G401 (cell line): Measurements from ENCODE around the gene PDIK1L. TPM values are rescaled to one million over a fixed set of nuclear protein-coding genes. Genes with fewer than 3 reads are reported as not detected.
A peak's percentile ranks its signal among the peaks of the same experiment; 100 is the strongest.

Experiments
- DNase-seq: peaks from one replicate; pipeline ENCODE4 v3.0.0-alpha.2; 2015; ENCODE audit warnings: low spot score
- in situ Hi-C: cut with HindIII; loops from 2 replicates; pipeline ENCODE4 v1.10.0; 2016; ENCODE audit warnings: low sequenced_read_pairs, mixed read lengths
- total RNA-seq: library from RNA; depleted of rRNA; stranded (reverse); fragments of >200 nt; shearing (Covaris generic); gene quantifications from 2 replicates; pipeline ENCODE4 v1.2.3, GENCODE V29; 2014; rRNA removed

The PDIK1L gene
- total RNA-seq = 5.4 and 7.1 TPM in 2 replicates

GRCh38 chr1:26111530-26112406 is at the start of gene PDIK1L:
PDIK1L (plus strand) TSS chr1:26111824; CDS start chr1:26114309, 2,485 bp downstream.
- DNase-seq = peak; percentile 90
- in situ Hi-C loops = no loop called here

- in situ Hi-C loops = no loop called here
- DNase-seq = no peak
These were observed 47.1 kb upstream of the PDIK1L start for GRCh38 chr1:26064553-26064952.

- in situ Hi-C loops = no loop called here
- no peak for DNase-seq
These were observed 45.5 kb upstream of the PDIK1L start for GRCh38 chr1:26066160-26066559.

- no peak for DNase-seq
- in situ Hi-C loops = no loop called here
These were observed 44.8 kb upstream of the PDIK1L start for GRCh38 chr1:26066857-26067256.

- in situ Hi-C loops = no loop called here
- DNase-seq = no peak
These were observed 44.2 kb upstream of the PDIK1L start, which contains the start of gene TRIM63 for GRCh38 chr1:26067432-26067911. TRIM63 (minus strand) TSS chr1:26067630; CDS start chr1:26067494, 136 bp downstream.

GRCh38 chr1:26069941-26070295 is 41.7 kb upstream of the PDIK1L start:
- no peak for DNase-seq
- in situ Hi-C loops = no loop called here

GRCh38 chr1:26070296-26070962 is 41.2 kb upstream of the PDIK1L start:
- in situ Hi-C loops = no loop called here
- DNase-seq = no peak

- in situ Hi-C loops = no loop called here
- DNase-seq = no peak
These were observed 40.7 kb upstream of the PDIK1L start for GRCh38 chr1:26070963-26071342.

- no peak for DNase-seq
- in situ Hi-C loops = no loop called here
These were observed 39.3 kb upstream of the PDIK1L start for GRCh38 chr1:26072305-26072704.

GRCh38 chr1:26075421-26076144 is 36.0 kb upstream of the PDIK1L start:
- in situ Hi-C loops = no loop called here
- no peak for DNase-seq

GRCh38 chr1:26077524-26077923 is 34.1 kb upstream of the PDIK1L start:
- in situ Hi-C loops = no loop called here
- no peak for DNase-seq

GRCh38 chr1:26078286-26079177 is 33.1 kb upstream of the PDIK1L start:
- in situ Hi-C loops = no loop called here
- DNase-seq = no peak

- in situ Hi-C loops = no loop called here
- no peak for DNase-seq
These were observed 32.5 kb upstream of the PDIK1L start for GRCh38 chr1:26079178-26079563.

- in situ Hi-C loops = no loop called here
These were observed 31.4 kb upstream of the PDIK1L start for GRCh38 chr1:26079960-26080814.

GRCh38 chr1:26081267-26082019 is 30.2 kb upstream of the PDIK1L start:
- no peak for DNase-seq

More at GRCh38 chr1:26079960-26080814, 31.4 kb upstream of the PDIK1L start:
- no peak for DNase-seq

GRCh38 chr1:26082020-26082350 is 29.6 kb upstream of the PDIK1L start:
- in situ Hi-C loops = no loop called here
- DNase-seq = no peak

More at GRCh38 chr1:26081267-26082019, 30.2 kb upstream of the PDIK1L start:
- in situ Hi-C loops = no loop called here

- in situ Hi-C loops = no loop called here
- no peak for DNase-seq
These were observed 28.4 kb upstream of the PDIK1L start for GRCh38 chr1:26083208-26083607.
